Activated CD4-positive, alpha-beta memory T cell treated with anti-CD3 and anti-CD28 coated beads for 36 hours (primary cell): ENCODE results near the gene PTTG1. TPM values are rescaled to one million over a fixed set of nuclear protein-coding genes. Genes with fewer than 3 reads are reported as not detected.

Experiments
- CTCF ChIA-PET: fragments of 350-600 bp; sonication (Branson Sonifier 250); formaldehyde crosslinking; loops from one replicate; lab custom pipeline; 2021; ENCODE audit warnings: antibody characterized with exemption, inconsistent platforms; lab: Charles Lee
- POLR2A ChIA-PET: fragments of 350-600 bp; sonication (Branson Sonifier 250); formaldehyde crosslinking; loops from one replicate; lab custom pipeline; 2021; ENCODE audit warnings: antibody characterized with exemption; lab: Charles Lee
- DNase-seq: peaks from one replicate; pipeline ENCODE4 v3.0.0-alpha.2; 2020
- H3K27ac Mint-ChIP-seq: one replicate; pipeline ENCODE4 v1.8.0; 2021; ENCODE audit warnings: mixed read lengths
- H3K27me3 Mint-ChIP-seq: one replicate; pipeline ENCODE4 v1.8.0; 2021; ENCODE audit warnings: mixed read lengths
- H3K36me3 Mint-ChIP-seq: one replicate; pipeline ENCODE4 v1.8.0; 2021; ENCODE audit warnings: mixed read lengths
- H3K4me1 Mint-ChIP-seq: one replicate; pipeline ENCODE4 v1.8.0; 2021; ENCODE audit warnings: low read depth, mixed read lengths
- H3K4me3 Mint-ChIP-seq: one replicate; pipeline ENCODE4 v1.8.0; 2021; ENCODE audit warnings: mild to moderate bottlenecking, mixed read lengths
- H3K9me3 Mint-ChIP-seq: one replicate; pipeline ENCODE4 v1.8.0; 2021; ENCODE audit warnings: mixed read lengths
- intact Hi-C: fragments of 100-400 bp; cut with micrococcal nuclease; formaldehyde crosslinking; loops from one replicate; pipeline ENCODE4 v1.15.1; 2023
- total RNA-seq, 2 experiments: library from RNA; stranded (reverse); gene quantifications; one replicate each; pipeline ENCODE4 v1.2.3, GENCODE V29; 2021

PTTG1 gene
- total RNA-seq, 2 experiments from 2014 or later: 228 to 236 TPM

DNA sequence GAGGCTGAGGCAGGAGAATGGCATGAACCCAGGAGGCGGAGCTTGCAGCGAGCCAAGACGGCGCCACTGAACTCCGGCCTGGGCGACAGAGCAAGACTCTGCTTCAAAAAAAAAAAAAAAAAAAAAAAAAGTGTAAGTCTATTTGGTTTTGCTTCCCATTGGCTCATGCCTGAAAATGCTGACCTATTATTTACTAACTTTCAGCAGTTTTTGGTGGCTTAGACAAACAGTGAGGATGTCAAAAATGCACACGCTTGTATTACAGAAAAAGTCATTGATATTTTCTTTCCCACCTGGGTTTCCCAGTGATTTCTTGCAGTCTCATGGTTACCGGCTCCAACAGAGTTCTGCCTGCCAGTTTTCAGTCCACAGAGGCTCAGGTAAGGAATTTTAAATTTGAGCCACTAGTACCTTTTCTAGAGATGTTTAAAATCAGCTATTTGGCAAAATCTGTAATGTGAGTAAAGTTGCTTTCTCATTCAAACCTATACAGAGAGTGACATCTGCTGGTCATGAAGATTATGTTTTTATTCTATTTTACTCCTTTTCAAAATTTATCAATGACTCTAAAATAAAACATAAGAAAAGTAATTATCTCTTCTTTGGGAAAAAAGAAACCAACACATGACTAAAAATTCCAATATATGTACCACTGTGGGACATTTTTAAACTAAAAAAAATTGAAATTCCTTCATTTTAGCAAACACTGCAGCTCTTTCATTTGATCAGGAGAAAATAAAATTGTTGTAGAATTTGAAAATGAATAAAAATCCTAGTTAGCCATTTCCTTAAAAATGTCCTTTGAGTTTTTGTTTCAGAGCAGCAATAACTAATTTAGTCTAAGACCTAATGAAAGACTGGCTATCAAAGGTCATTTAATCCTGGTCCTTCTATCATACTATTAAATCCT lies 30.6 kb upstream of the PTTG1 start:
- intact Hi-C loops: loop anchor here (1.0 kb wide), 2 partner anchors 46 to 192 kb away; no protein-coding TSS in a partner anchor
- ChIA-PET CTCF (interaction anchor here (0.6 to 3.5 kb wide), 14 partner anchors 9 to 404 kb away, joined by 3 to 30 read pairs (median 4); partner anchors contain the start of genes C1QTNF2 and FAM200C), POLR2A (no interaction called here)
- no peak for DNase-seq
- Mint-ChIP-seq H3K4me1 (no peaks in the 10 kb centered on the region), H3K36me3 (peaks cover 7% of the 10 kb centered on the region), H3K27me3 (no peaks in the 10 kb centered on the region), H3K4me3 (no peak overlapping the region), H3K27ac (no peak overlapping the region), H3K9me3 (peaks cover 20% of the 10 kb centered on the region)

- H3K4me1 Mint-ChIP-seq: peaks cover 12% of the 10 kb centered on the region
- no peaks in the 10 kb centered on the region for H3K27me3 Mint-ChIP-seq
- POLR2A ChIA-PET: no interaction called here
- no peaks in the 10 kb centered on the region for H3K9me3 Mint-ChIP-seq
- CTCF ChIA-PET: interaction anchor here (1.1 to 1.2 kb wide), 2 partner anchors 8 to 50 kb away, joined by 4 to 5 read pairs; no protein-coding TSS in a partner anchor
- no peak for DNase-seq
- H3K36me3 Mint-ChIP-seq: no peaks in the 10 kb centered on the region
- no peak overlapping the region for H3K4me3 Mint-ChIP-seq
- no peak overlapping the region for H3K27ac Mint-ChIP-seq
- intact Hi-C loops: no loop called here
Observed at GRCh38 chr5:160395111-160395510, 26.5 kb upstream of the PTTG1 start.

DNA sequence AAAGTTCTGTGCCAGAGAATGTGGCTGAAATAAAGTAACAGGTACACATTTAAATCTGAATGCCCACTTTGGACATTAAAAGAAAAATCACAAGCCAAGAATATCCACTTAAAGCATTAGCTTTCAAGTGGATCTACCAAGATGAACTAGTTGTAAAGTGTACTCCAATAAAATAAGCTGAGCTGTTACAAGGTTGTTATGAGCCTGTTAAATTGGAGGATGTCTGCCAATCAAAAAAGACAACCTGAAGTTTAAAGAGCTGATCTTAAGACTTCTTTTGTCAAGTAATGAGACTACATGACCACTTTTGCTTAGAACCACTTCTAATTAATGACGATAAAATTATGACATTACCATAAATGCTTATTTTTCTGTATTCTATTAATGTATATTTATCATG lies 24.2 kb upstream of the PTTG1 start:
- H3K9me3 Mint-ChIP-seq: no peaks in the 10 kb centered on the region
- no peaks in the 10 kb centered on the region for H3K27me3 Mint-ChIP-seq
- no peaks in the 10 kb centered on the region for H3K36me3 Mint-ChIP-seq
- ChIA-PET POLR2A (interaction anchor here (1.3 kb wide), 1 partner anchor 21 kb away, joined by 3 read pairs; the partner anchor contains the start of gene SLU7), CTCF (no interaction called here)
- H3K27ac Mint-ChIP-seq: no peak overlapping the region
- peaks cover 17% of the 10 kb centered on the region for H3K4me1 Mint-ChIP-seq
- intact Hi-C loops: no loop called here
- DNase-seq: no peak
- no peak overlapping the region for H3K4me3 Mint-ChIP-seq

GRCh38 chr5:160398806-160399205 lies 22.8 kb upstream of the PTTG1 start:
- intact Hi-C loops: loop anchor here (1.0 kb wide), 1 partner anchor 20 kb away; the partner anchor contains the start of gene SLU7
- Mint-ChIP-seq H3K9me3 (no peaks in the 10 kb centered on the region), H3K4me3 (peak overlapping the region; percentile 82), H3K27me3 (no peaks in the 10 kb centered on the region), H3K36me3 (peaks cover 8% of the 10 kb centered on the region), H3K4me1 (peaks cover 17% of the 10 kb centered on the region), H3K27ac (peak overlapping the region; percentile 13)
- CTCF ChIA-PET: interaction anchor here (1.6 kb wide), 1 partner anchor 377 kb away, joined by 4 read pairs; no protein-coding TSS in a partner anchor
- POLR2A ChIA-PET: interaction anchor here (1.0 kb wide), 1 partner anchor 21 kb away, joined by 3 read pairs; no protein-coding TSS in a partner anchor
- DNase-seq: no peak

DNA sequence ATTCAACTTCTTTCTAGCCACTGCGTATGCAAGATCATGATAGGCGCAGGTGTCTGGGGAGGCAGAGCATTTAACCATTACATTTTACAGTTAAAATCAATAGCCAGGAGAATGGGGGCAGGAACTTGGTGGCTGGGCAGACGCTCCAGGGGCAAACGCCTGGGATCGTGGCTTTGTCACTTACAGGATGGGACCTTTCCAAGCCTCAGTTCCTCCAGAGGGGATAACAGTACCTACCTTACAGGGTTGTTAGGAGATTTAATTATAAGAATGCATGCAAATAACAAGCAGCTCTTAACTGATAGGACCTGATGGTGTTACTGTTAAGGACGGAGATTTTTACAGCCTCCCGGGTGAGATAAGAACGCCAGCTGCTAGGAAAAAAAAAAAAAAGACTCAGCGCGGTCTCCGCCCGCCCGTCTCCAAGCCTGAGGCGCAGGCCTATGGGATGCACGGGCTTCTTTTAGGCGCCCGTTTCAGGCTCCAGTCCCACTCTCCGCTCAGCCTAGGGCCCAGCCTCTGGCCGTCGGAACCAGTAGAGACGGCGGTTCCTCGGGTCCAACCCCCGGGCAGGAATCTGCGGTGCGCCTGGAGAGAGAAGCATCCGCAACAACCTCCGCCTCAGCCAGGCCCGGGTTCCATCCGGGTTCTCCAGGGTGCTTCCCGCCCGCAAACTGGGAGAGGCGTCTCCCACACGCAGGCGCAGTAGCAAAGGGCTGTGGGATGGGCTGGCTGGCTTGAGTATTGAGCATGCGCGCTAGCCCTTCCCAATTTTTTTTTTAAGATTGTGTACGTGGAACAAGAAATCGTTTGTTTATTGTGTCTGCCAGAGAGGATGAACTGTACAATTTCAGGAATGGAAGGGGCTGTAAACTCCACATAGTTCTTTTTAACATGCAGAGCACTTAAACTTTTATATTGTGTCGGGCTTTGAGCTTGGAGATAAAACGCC lies 22.0 kb upstream of the PTTG1 start, which contains the start of gene FAM200C:
TSS of gene FAM200C (minus strand) at position 653 of the 952 bp plus-strand sequence. CDS start 4,564 bp downstream, outside the sequence.
- intact Hi-C loops: loop anchor here (1.0 to 5.0 kb wide), 2 partner anchors 20 to 377 kb away; partner anchors contain the start of gene SLU7
- ChIA-PET POLR2A (interaction anchor here (0.5 to 1.4 kb wide), 5 partner anchors 19 to 413 kb away, joined by 3 to 6 read pairs (median 3); partner anchors contain the start of gene C1QTNF2), CTCF (interaction anchor here (1.1 to 1.7 kb wide), 3 partner anchors 9 to 378 kb away, joined by 3 to 9 read pairs (median 4); no protein-coding TSS in a partner anchor)
- Mint-ChIP-seq H3K4me3 (peak within 1 kb of the TSS; percentile 82), H3K9me3 (no peaks in the 10 kb centered on the region), H3K4me1 (peaks cover 17% of the 10 kb centered on the region), H3K36me3 (peaks cover 14% of the 10 kb centered on the region), H3K27me3 (no peaks in the 10 kb centered on the region), H3K27ac (peak within 1 kb of the TSS; percentile 73)
- peak; percentile 84 for DNase-seq

DNA sequence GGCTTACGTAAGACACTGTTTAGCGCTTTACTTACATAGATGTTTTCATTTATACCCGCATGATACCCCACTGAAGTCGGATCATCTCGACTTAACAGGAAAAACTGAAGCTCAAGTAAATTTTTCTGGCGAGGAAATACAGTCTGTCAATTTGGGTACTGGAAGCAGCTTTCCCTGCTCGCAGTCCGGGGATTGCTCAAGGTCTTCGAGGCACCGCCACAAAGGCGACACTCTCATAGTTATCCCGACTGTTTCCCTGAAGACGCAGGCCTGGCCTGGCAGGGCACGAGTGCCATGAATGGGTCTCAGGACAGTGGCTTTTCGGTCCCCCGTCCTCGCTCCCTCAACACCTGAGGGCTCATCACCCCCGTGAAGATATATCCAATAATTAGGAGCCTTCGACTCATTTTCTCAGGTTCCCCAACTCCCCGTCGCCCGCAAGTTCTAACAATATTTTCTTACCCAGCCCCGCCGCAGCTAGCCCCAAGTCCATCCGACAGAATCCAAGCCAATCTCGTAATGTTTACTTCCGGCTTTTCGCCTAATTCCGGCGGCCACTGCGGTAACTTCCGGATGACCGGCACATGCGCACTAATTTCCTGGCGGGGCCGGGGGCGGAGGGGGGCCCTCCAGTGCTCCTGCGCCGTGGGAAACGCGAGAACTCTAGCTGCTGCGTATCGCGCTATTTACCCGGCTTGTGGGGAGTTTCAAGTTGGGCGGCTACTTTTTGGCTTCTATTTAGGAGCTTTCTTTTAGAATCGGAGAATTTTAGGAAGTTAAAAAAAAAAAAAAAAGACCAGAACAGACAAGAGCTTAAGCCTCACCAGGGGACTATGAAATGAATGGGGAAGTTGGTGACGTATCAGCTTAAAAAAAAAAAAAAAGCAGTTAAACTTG lies 2.8 kb upstream of the PTTG1 start, which contains the start of gene SLU7:
TSS of gene SLU7 (minus strand) at position 521 of the 897 bp plus-strand sequence. CDS start 3,787 bp downstream, outside the sequence.
- H3K9me3 Mint-ChIP-seq: no peaks in the 10 kb centered on the region
- POLR2A ChIA-PET: interaction anchor here (0.6 to 2.2 kb wide), 9 partner anchors 19 to 1296 kb away, joined by 3 to 10 read pairs (median 4); partner anchors contain the start of genes FAM200C and PWWP2A
- H3K36me3 Mint-ChIP-seq: peaks cover 20% of the 10 kb centered on the region
- H3K27me3 Mint-ChIP-seq: no peaks in the 10 kb centered on the region
- peak; percentile 97 for DNase-seq
- intact Hi-C loops: loop anchor here (1.0 to 10.0 kb wide), 5 partner anchors 20 to 644 kb away; partner anchors contain the start of gene PWWP2A
- H3K4me3 Mint-ChIP-seq: peak within 1 kb of the TSS; percentile 98
- CTCF ChIA-PET: interaction anchor here (0.9 to 2.9 kb wide), 3 partner anchors 20 to 397 kb away, joined by 3 to 31 read pairs (median 4); no protein-coding TSS in a partner anchor
- peaks cover 52% of the 10 kb centered on the region for H3K4me1 Mint-ChIP-seq
- peak within 1 kb of the TSS; percentile 93 for H3K27ac Mint-ChIP-seq

- H3K9me3 Mint-ChIP-seq: no peaks in the 10 kb centered on the region
- peaks cover 61% of the 10 kb centered on the region for H3K4me1 Mint-ChIP-seq
- CTCF ChIA-PET: interaction anchor here (0.9 to 2.9 kb wide), 2 partner anchors 19 to 88 kb away, joined by 3 to 31 read pairs; no protein-coding TSS in a partner anchor
- intact Hi-C loops: loop anchor here (1.0 to 10.0 kb wide), 5 partner anchors 20 to 645 kb away; partner anchors contain the start of gene PWWP2A
- H3K27ac Mint-ChIP-seq: peak overlapping the region; percentile 93
- peaks cover 29% of the 10 kb centered on the region for H3K36me3 Mint-ChIP-seq
- DNase-seq: no peak
- H3K4me3 Mint-ChIP-seq: peak overlapping the region; percentile 98
- no peaks in the 10 kb centered on the region for H3K27me3 Mint-ChIP-seq
- POLR2A ChIA-PET: interaction anchor here (0.6 to 2.2 kb wide), 7 partner anchors 19 to 1296 kb away, joined by 3 to 10 read pairs (median 4); partner anchors contain the start of gene PWWP2A
Observed at GRCh38 chr5:160419458-160420330, 2.0 kb upstream of the PTTG1 start.

GRCh38 chr5:160420331-160420610 lies 1.4 kb upstream of the PTTG1 start:
- Mint-ChIP-seq H3K4me1 (peaks cover 67% of the 10 kb centered on the region), H3K27ac (peak overlapping the region; percentile 93), H3K36me3 (peaks cover 33% of the 10 kb centered on the region), H3K4me3 (peak overlapping the region; percentile 98), H3K9me3 (no peaks in the 10 kb centered on the region), H3K27me3 (no peaks in the 10 kb centered on the region)
- DNase-seq: no peak
- ChIA-PET CTCF (interaction anchor here (0.9 to 2.9 kb wide), 2 partner anchors 18 to 88 kb away, joined by 3 to 31 read pairs; no protein-coding TSS in a partner anchor), POLR2A (no interaction called here)
- intact Hi-C loops: no loop called here

- peaks cover 50% of the 10 kb centered on the region for H3K4me1 Mint-ChIP-seq
- peak overlapping the region; percentile 87 for H3K4me3 Mint-ChIP-seq
- H3K27me3 Mint-ChIP-seq: no peaks in the 10 kb centered on the region
- H3K36me3 Mint-ChIP-seq: peaks cover 47% of the 10 kb centered on the region
- ChIA-PET CTCF (interaction anchor here (1.4 to 9.4 kb wide), 4 partner anchors 15 to 84 kb away, joined by 3 to 118 read pairs (median 6); no protein-coding TSS in a partner anchor), POLR2A (interaction anchor here (1.4 to 2.6 kb wide), 3 partner anchors 16 to 48 kb away, joined by 4 to 17 read pairs (median 5); no protein-coding TSS in a partner anchor)
- H3K9me3 Mint-ChIP-seq: no peaks in the 10 kb centered on the region
- DNase-seq: no peak
- intact Hi-C loops: loop anchor here (2.0 kb wide), 1 partner anchor 74 kb away; no protein-coding TSS in a partner anchor
- peak overlapping the region; percentile 87 for H3K27ac Mint-ChIP-seq
Observed at GRCh38 chr5:160423099-160423498, 1.4 kb downstream of the PTTG1 start.
